Caco-2 (cell line): ENCODE data around the gene NLK. TPM values are rescaled to one million over a fixed set of nuclear protein-coding genes. Genes with fewer than 3 reads are reported as not detected.

Experiments
- BruUV-seq: library from RNA; stranded (reverse); fragments of 400-500 nt; replicated peaks from 2 replicates; lab custom pipeline; 2021; lab: Mats Ljungman, UMichigan
- CTCF ChIA-PET: fragments of 300-600 bp; sonication (Branson Sonifier 250); formaldehyde crosslinking; loops from one replicate; lab custom pipeline; 2022; ENCODE audit warnings: antibody characterized with exemption; lab: Charles Lee
- POLR2A ChIA-PET: fragments of 300-600 bp; sonication (Branson Sonifier 250); formaldehyde crosslinking; loops from one replicate; lab custom pipeline; 2022; ENCODE audit warnings: antibody characterized with exemption; lab: Charles Lee
- DNase-seq, 2 experiments: peaks; one replicate each; pipeline versions ENCODE4 v3.0.0 to v3.0.0-alpha.2; 2020 to 2022
- H3K27me3 ChIP-seq: replicated peaks from 2 replicates; pipeline ENCODE4 v1.6.0; 2011; ENCODE audit warnings: low read length; ENCODE audit not compliant: control insufficient read depth, insufficient read depth
- H3K36me3 ChIP-seq: 2 replicates; pipeline ENCODE4 v1.5.1; 2011; ENCODE audit warnings: low read length; ENCODE audit not compliant: control insufficient read depth, insufficient read depth
- H3K4me1 ChIP-seq: fragments of 250-450 bp; sonication (Bioruptor Pico); 2 replicates; pipeline ENCODE4 v1.5.1; 2020; ENCODE audit warnings: mild to moderate bottlenecking
- H3K4me3 ChIP-seq: 2 replicates; pipeline ENCODE4 v1.5.1; 2011; ENCODE audit warnings: low read depth, mild to moderate bottlenecking, control low read depth, low read length
- H3K9me3 ChIP-seq: fragments of 250-450 bp; sonication (Bioruptor Pico); 2 replicates; pipeline ENCODE4 v1.5.1; 2020; ENCODE audit warnings: mild to moderate bottlenecking, moderate library complexity
- H3K27ac Mint-ChIP-seq: one replicate; pipeline ENCODE4 v1.8.0; 2022; ENCODE audit warnings: mixed read lengths; ENCODE audit not compliant: unreplicated experiment
- H3K27me3 Mint-ChIP-seq: one replicate; pipeline ENCODE4 v1.8.0; 2022; ENCODE audit warnings: mixed read lengths; ENCODE audit not compliant: insufficient read depth, unreplicated experiment
- H3K36me3 Mint-ChIP-seq: one replicate; pipeline ENCODE4 v1.8.0; 2022; ENCODE audit warnings: mild to moderate bottlenecking, mixed read lengths; ENCODE audit not compliant: insufficient read depth, unreplicated experiment
- H3K4me1 Mint-ChIP-seq: one replicate; pipeline ENCODE4 v1.8.0; 2022; ENCODE audit warnings: low read depth, mixed read lengths; ENCODE audit not compliant: unreplicated experiment
- H3K4me3 Mint-ChIP-seq: one replicate; pipeline ENCODE4 v1.8.0; 2022; ENCODE audit warnings: mild to moderate bottlenecking, moderate library complexity, mixed read lengths; ENCODE audit not compliant: unreplicated experiment
- H3K9me3 Mint-ChIP-seq: one replicate; pipeline ENCODE4 v1.8.0; 2022; ENCODE audit warnings: mixed read lengths; ENCODE audit not compliant: unreplicated experiment
- intact Hi-C: fragments of 100-400 bp; cut with micrococcal nuclease; formaldehyde crosslinking; loops from one replicate; pipeline ENCODE4 v1.10.0; 2022; ENCODE audit not compliant: unreplicated experiment
- total RNA-seq: library from RNA; stranded (reverse); gene quantifications from 2 replicates; pipeline ENCODE4 v1.2.3, GENCODE V29; 2022
- TF ChIP-seq, protein P1 (sequence below), 2 experiments: fragments of 200-600 bp in 1 of 2; IDR thresholded peaks; 1 replicate in 1 of 2; 2 replicates in 1 of 2; pipeline versions ENCODE4 v1.5.1 to v1.8.0; 2011 to 2022; ENCODE audit warnings: antibody characterized with exemption in 1 of 2, control low read depth in 1 of 2, inconsistent platforms in 1 of 2, low read depth in 1 of 2, low read length in 1 of 2, mild to moderate bottlenecking in 1 of 2, moderate library complexity in 1 of 2; ENCODE audit not compliant: insufficient read depth in 1 of 2, severe bottlenecking in 1 of 2, unreplicated experiment in 1 of 2

Gene NLK
- total RNA-seq, 1 experiment from 2014 or later = 87.3 TPM

DNA sequence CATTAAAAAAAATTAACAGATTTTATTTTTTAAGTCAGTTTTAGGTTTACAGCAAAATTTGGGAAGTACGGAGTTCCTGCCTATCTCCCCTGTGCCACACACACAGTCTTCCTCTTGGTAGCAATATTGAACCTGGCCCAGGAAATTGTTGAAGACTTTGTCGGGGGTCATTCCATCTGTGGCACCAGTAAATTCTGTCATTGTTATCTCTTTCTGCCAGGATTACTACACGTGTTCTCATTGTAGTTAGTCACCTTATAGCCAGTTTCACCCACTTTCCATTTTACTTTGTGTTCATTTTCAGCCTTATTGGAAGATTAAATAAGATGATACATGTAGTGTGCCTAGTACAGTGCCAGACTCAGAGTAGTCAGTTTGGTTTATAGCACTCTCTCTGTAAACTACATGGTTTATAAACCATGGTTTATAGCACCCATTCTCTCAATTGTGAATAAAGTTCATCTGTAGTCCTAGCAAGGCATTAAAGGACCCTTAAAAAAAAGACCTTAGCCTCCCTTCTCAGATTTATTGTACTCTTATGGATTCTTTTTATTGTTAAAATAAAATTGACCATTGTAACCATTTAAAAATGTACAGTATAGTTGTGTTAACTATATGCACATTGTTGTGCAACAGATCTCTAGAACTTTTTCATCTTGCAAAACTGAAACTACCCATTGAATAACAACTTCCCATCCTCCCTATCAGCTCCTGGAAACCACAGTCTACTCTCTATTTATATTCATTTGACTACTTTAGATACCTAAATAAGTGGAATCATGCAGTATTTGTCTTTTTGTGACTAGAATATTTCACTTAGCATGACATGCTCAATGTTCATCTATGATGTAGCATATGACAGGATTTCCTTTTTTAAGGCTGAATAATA is 36.1 kb downstream of the NLK start:
- Mint-ChIP-seq H3K9me3 (no peaks in the 10 kb centered on the region), H3K27me3 (no peaks in the 10 kb centered on the region), H3K27ac (no peak overlapping the region), H3K4me1 (peaks cover 44% of the 10 kb centered on the region), H3K36me3 (no peaks in the 10 kb centered on the region), H3K4me3 (no peak overlapping the region)
- intact Hi-C loops = no loop called here
- Histone ChIP-seq H3K27me3 (no peaks in the 10 kb centered on the region), H3K4me3 (no peak overlapping the region), H3K9me3 (no peaks in the 10 kb centered on the region), H3K36me3 (no peaks in the 10 kb centered on the region), H3K4me1 (peaks cover 34% of the 10 kb centered on the region)
- ChIA-PET POLR2A (no interaction called here), CTCF (no interaction called here)
- BruUV-seq = no TSS peak
- no peak for DNase-seq
- TF ChIP-seq, protein P1, sequence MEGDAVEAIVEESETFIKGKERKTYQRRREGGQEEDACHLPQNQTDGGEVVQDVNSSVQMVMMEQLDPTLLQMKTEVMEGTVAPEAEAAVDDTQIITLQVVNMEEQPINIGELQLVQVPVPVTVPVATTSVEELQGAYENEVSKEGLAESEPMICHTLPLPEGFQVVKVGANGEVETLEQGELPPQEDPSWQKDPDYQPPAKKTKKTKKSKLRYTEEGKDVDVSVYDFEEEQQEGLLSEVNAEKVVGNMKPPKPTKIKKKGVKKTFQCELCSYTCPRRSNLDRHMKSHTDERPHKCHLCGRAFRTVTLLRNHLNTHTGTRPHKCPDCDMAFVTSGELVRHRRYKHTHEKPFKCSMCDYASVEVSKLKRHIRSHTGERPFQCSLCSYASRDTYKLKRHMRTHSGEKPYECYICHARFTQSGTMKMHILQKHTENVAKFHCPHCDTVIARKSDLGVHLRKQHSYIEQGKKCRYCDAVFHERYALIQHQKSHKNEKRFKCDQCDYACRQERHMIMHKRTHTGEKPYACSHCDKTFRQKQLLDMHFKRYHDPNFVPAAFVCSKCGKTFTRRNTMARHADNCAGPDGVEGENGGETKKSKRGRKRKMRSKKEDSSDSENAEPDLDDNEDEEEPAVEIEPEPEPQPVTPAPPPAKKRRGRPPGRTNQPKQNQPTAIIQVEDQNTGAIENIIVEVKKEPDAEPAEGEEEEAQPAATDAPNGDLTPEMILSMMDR (IDR thresholded peaks at IDR 0.05; ENCODE audit: insufficient read depth in 1 of 2, low read depth in 1 of 2, low read length in 1 of 2, severe bottlenecking in 1 of 2, unreplicated experiment in 1 of 2) = no peak

DNA sequence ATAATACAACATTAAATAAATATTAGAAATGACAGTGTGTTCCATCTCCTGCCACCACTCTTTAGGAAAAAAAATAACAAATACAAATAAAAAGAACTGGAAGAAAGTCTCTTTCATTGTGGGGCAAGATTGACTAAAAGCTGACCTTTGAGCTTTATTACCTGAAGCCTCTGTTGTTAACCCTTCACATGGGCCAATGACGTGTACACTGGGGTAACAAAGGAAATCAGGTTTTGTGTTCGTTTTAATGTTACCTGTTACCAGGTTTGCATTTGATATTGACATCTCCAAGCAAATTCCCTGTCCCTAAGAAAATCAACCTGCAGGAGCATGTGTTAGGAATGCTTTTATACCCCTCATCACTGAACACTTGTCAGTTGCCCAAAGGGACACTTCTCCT is 39.0 kb downstream of the NLK start:
- CTCF ChIA-PET = interaction anchor here (0.7 kb wide), 1 partner anchor 170 kb away, joined by 4 read pairs; no protein-coding TSS in a partner anchor
- no TSS peak for BruUV-seq
- intact Hi-C loops = no loop called here
- Histone ChIP-seq H3K4me1 (peaks cover 40% of the 10 kb centered on the region), H3K27me3 (no peaks in the 10 kb centered on the region), H3K4me3 (no peak overlapping the region), H3K9me3 (no peaks in the 10 kb centered on the region), H3K36me3 (no peaks in the 10 kb centered on the region)
- POLR2A ChIA-PET = interaction anchor here (0.7 to 2.9 kb wide), 2 partner anchors 40 to 194 kb away, joined by 3 to 13 read pairs; no protein-coding TSS in a partner anchor
- peak overlapping the region; percentile 24 for H3K4me3 Mint-ChIP-seq
- no peaks in the 10 kb centered on the region for H3K27me3 Mint-ChIP-seq
- H3K27ac Mint-ChIP-seq = peak overlapping the region; percentile 33
- H3K4me1 Mint-ChIP-seq = peaks cover 30% of the 10 kb centered on the region
- DNase-seq = peak in 1 of 2 experiments; percentile 63
- peaks cover 6% of the 10 kb centered on the region for H3K36me3 Mint-ChIP-seq
- H3K9me3 Mint-ChIP-seq = no peaks in the 10 kb centered on the region
- TF ChIP-seq, protein P1 (IDR thresholded peaks at IDR 0.05; ENCODE audit: insufficient read depth in 1 of 2, low read depth in 1 of 2, low read length in 1 of 2, severe bottlenecking in 1 of 2, unreplicated experiment in 1 of 2) = no peak

DNA sequence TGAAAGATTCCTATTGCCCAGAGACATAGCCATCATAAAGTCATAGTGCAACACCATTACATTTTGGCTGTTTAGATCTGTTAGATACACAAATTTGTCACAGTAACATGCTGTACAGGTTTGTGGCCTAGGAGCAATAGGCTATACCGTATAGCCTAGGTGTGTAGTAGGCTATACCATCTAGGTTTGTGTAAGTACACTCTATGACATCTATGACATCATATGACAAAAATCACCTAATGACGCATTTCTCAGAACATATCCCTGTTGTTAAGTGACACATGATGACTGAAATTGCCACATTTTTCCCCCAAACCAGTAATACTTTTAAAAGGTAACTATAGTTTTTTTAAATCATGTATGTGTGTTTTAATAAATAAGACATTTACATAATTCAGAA is 43.3 kb downstream of the NLK start:
- CTCF ChIA-PET = no interaction called here
- Histone ChIP-seq H3K4me3 (no peak overlapping the region), H3K4me1 (peaks cover 34% of the 10 kb centered on the region), H3K9me3 (no peaks in the 10 kb centered on the region), H3K36me3 (no peaks in the 10 kb centered on the region), H3K27me3 (no peaks in the 10 kb centered on the region)
- Mint-ChIP-seq H3K4me3 (no peak overlapping the region), H3K9me3 (no peaks in the 10 kb centered on the region), H3K36me3 (peaks cover 6% of the 10 kb centered on the region), H3K27ac (no peak overlapping the region), H3K4me1 (peaks cover 19% of the 10 kb centered on the region), H3K27me3 (no peaks in the 10 kb centered on the region)
- TF ChIP-seq, protein P1 (IDR thresholded peaks at IDR 0.05; ENCODE audit: insufficient read depth in 1 of 2, low read depth in 1 of 2, low read length in 1 of 2, severe bottlenecking in 1 of 2, unreplicated experiment in 1 of 2) = no peak
- intact Hi-C loops = no loop called here
- BruUV-seq = no TSS peak
- no peak for DNase-seq
- POLR2A ChIA-PET = no interaction called here
